GM12878 (cell line): Measurements from ENCODE around the gene LEMD2. TPM values are rescaled to one million over a fixed set of nuclear protein-coding genes. Genes with fewer than 3 reads are reported as not detected.

Experiments
- ATAC-seq: fragments of 200-7000 bp; cut with Tn5 transposase; 3 replicates; pipeline ENCODE4 v1.9.1; 2020; ENCODE audit warnings: mild to moderate bottlenecking, moderate library complexity
- BruUV-seq: library from RNA; stranded (reverse); fragments of 400-500 nt; replicated peaks from 2 replicates; lab custom pipeline; 2021; lab: Mats Ljungman, UMichigan
- CTCF ChIA-PET: fragments of 300-600 bp; sonication (Branson Sonifier 250); formaldehyde crosslinking; extraction: SDS; loops from one replicate; lab custom pipeline; 2021; ENCODE audit warnings: inconsistent platforms; lab: Yijun Ruan, JAX
- POLR2A ChIA-PET: fragments of 350-600 bp; formaldehyde crosslinking; extraction: SDS; loops from one replicate; lab custom pipeline; 2021; ENCODE audit warnings: inconsistent platforms; lab: Charles Lee
- RAD21 ChIA-PET: fragments of 300-600 bp; sonication (Branson Sonifier 250); formaldehyde crosslinking; loops from one replicate; lab custom pipeline; 2023; ENCODE audit warnings: antibody characterized with exemption; ENCODE audit not compliant: unreplicated experiment; lab: Charles Lee
- SMC1A ChIA-PET: fragments of 300-600 bp; sonication (Branson Sonifier 250); formaldehyde crosslinking; loops from one replicate; lab custom pipeline; 2023; ENCODE audit not compliant: unreplicated experiment, uncharacterized antibody; lab: Charles Lee
- DNase-seq: peaks from one replicate; pipeline ENCODE4 v3.0.0-alpha.2; 2011; ENCODE audit warnings: low read depth, low spot score
- FAIRE-seq: peaks from 3 replicates; lab custom pipeline; 2011; peaks lifted over from hg19 to GRCh38; lab: Jason Lieb, UNC
- H2AFZ ChIP-seq: 2 replicates; pipeline ENCODE4 v1.6.0; 2011; ENCODE audit warnings: low read depth, low read length, control low read depth; ENCODE audit not compliant: control insufficient read depth
- H3K27ac ChIP-seq: 2 replicates; pipeline ENCODE4 v1.5.1; 2011; ENCODE audit warnings: control low read depth; ENCODE audit not compliant: control insufficient read depth, insufficient read depth
- H3K27me3 ChIP-seq, 2 experiments: replicated peaks in 1 of 2; 2 replicates each; pipeline versions ENCODE4 v1.6.0 to v1.6.1; 2011; ENCODE audit warnings: low read length in 1 of 2; ENCODE audit not compliant: control insufficient read depth in 2 of 2, insufficient read depth in 2 of 2
- H3K36me3 ChIP-seq, 2 experiments: 2 replicates each; pipeline ENCODE4 v1.5.1; 2011; ENCODE audit warnings: low read length in 1 of 2; ENCODE audit not compliant: control insufficient read depth in 2 of 2, insufficient read depth in 2 of 2
- H3K4me1 ChIP-seq: 2 replicates; pipeline ENCODE4 v1.6.1; 2011; ENCODE audit warnings: mild to moderate bottlenecking, low read length, moderate library complexity, mixed read lengths; ENCODE audit not compliant: control insufficient read depth, insufficient read depth
- H3K4me2 ChIP-seq: 2 replicates; pipeline ENCODE4 v1.6.0; 2011; ENCODE audit warnings: control low read depth; ENCODE audit not compliant: control insufficient read depth, insufficient read depth
- H3K4me3 ChIP-seq: fragments of 200-600 bp; sonication (generic); 2 replicates; pipeline ENCODE4 v1.5.1; 2016
- H3K79me2 ChIP-seq: 2 replicates; pipeline ENCODE4 v1.6.0; 2011; ENCODE audit warnings: low read length; ENCODE audit not compliant: control insufficient read depth, insufficient read depth
- H3K9ac ChIP-seq: 2 replicates; pipeline ENCODE4 v1.8.0; 2011; ENCODE audit warnings: low read length, control low read depth, mixed read lengths; ENCODE audit not compliant: control insufficient read depth, insufficient read depth
- H3K9me3 ChIP-seq: replicated peaks from 3 replicates; pipeline ENCODE4 v1.5.1; 2011; ENCODE audit warnings: mild to moderate bottlenecking, low read length; ENCODE audit not compliant: control insufficient read depth, insufficient read depth
- H4K20me1 ChIP-seq: 2 replicates; pipeline ENCODE4 v1.6.0; 2011; ENCODE audit not compliant: control insufficient read depth, insufficient read depth
- CHD2 ChIP-seq: IDR thresholded peaks from 2 replicates; pipeline ENCODE4 v1.6.1; 2011; ENCODE audit warnings: low read depth, low read length, improper control_type of control experiment, borderline replicate concordance
- CREM ChIP-seq: IDR thresholded peaks from 2 replicates; pipeline ENCODE4 v1.6.1; 2014; ENCODE audit warnings: antibody characterized with exemption, low read depth
- IKZF1 ChIP-seq: fragments of 450-650 bp; conservative IDR thresholded peaks from 2 replicates; pipeline ENCODE4 v1.6.1; 2017; ENCODE audit warnings: antibody characterized with exemption, mild to moderate bottlenecking
- IRF5 ChIP-seq: fragments of 450-650 bp; IDR thresholded peaks from 2 replicates; pipeline ENCODE4 v1.6.1; 2017; ENCODE audit warnings: borderline replicate concordance
- NR2F1 ChIP-seq: fragments of 450-650 bp; conservative IDR thresholded peaks from 2 replicates; pipeline ENCODE4 v1.6.1; 2017; ENCODE audit warnings: mild to moderate bottlenecking
- PKNOX1 ChIP-seq: fragments of 450-650 bp; IDR thresholded peaks from 2 replicates; pipeline ENCODE4 v1.6.1; 2016; ENCODE audit warnings: mild to moderate bottlenecking
- RELA ChIP-seq: fragments of 450-650 bp; IDR thresholded peaks from 2 replicates; pipeline ENCODE4 v1.8.0; 2014; ENCODE audit warnings: borderline replicate concordance; ENCODE audit not compliant: partially characterized antibody
- USF2 ChIP-seq: IDR thresholded peaks from 2 replicates; pipeline ENCODE4 v1.6.1; 2011; ENCODE audit warnings: low read depth, low read length, improper control_type of control experiment, borderline replicate concordance
- ZSCAN29 ChIP-seq: fragments of 450-650 bp; IDR thresholded peaks from 2 replicates; pipeline ENCODE4 v1.6.1; 2017; ENCODE audit warnings: mild to moderate bottlenecking, moderate library complexity
- ZZZ3 ChIP-seq: IDR thresholded peaks from 2 replicates; pipeline ENCODE4 v1.6.1; 2011; ENCODE audit warnings: low read depth; ENCODE audit not compliant: control insufficient read depth, insufficient read length
- WGBS: methylation state at CpG from one replicate; pipeline ENCODE4 v1.1.6; 2016; ENCODE audit warnings: low lambda C conversion rate; ENCODE audit not compliant: insufficient replicate concordance, insufficient coverage; ENCODE audit errors: missing lambda C conversion rate; 5-methylcytosine and 5-hydroxymethylcytosine counted together
- in situ Hi-C: fragments of 300-500 bp; cut with MboI; formaldehyde crosslinking; loops from 9 replicates; pipeline ENCODE4 v1.14.3; 2018; ENCODE audit warnings: mixed read lengths
- intact Hi-C: fragments of 100-400 bp; cut with micrococcal nuclease; formaldehyde crosslinking; loops from one replicate; pipeline ENCODE4 v1.14.2; 2022; ENCODE audit not compliant: unreplicated experiment
- polyA plus RNA-seq, 11 experiments: library from polyadenylated mRNA; depleted of rRNA in 4 of 11; unstranded in 6 of 11; stranded (reverse) in 5 of 11; fragments of >200 nt; fragmentation: Nextera tagmentation in 4 of 11; fragmentation: Illumina TruSeq in 1 of 11; extraction: Ambion mirVana in 4 of 11; extraction: Trizol in 1 of 11; gene quantifications; 1 replicate in 1 of 11; 2 replicates in 10 of 11; pipeline versions ENCODE4 v1.2.1 to v1.2.3, GENCODE V29; 2011 to 2016; ENCODE audit warnings: inconsistent platforms in 2 of 11, missing spikeins in 2 of 11, low read depth in 1 of 11
- total RNA-seq, 4 experiments: library from RNA; depleted of rRNA in 3 of 4; stranded (reverse); fragments of >200 nt in 3 of 4; fragmentation: Illumina TruSeq in 1 of 4; extraction: Trizol in 1 of 4; gene quantifications; 2 replicates each; pipeline versions ENCODE4 v1.2.1 to v1.2.3, GENCODE V29; 2013 to 2021
- TF ChIP-seq, protein P1 (sequence below): fragments of 150-350 bp; IDR thresholded peaks from 2 replicates; pipeline ENCODE4 v1.6.1; 2016; ENCODE audit warnings: low read depth, low read length
- TF ChIP-seq, protein P2 (sequence below): fragments of 450-650 bp; formaldehyde crosslinking; IDR thresholded peaks from 2 replicates; pipeline ENCODE4 v1.4.0; 2020; ENCODE audit warnings: mild to moderate bottlenecking, moderate library complexity

The LEMD2 gene
- total and polyA plus RNA-seq, 10 of the 15 experiments (the other 5 are each of a cell fraction or from before 2014, with no cell fraction given), result 0.45 to 47.1 (median 22.8) TPM

DNA sequence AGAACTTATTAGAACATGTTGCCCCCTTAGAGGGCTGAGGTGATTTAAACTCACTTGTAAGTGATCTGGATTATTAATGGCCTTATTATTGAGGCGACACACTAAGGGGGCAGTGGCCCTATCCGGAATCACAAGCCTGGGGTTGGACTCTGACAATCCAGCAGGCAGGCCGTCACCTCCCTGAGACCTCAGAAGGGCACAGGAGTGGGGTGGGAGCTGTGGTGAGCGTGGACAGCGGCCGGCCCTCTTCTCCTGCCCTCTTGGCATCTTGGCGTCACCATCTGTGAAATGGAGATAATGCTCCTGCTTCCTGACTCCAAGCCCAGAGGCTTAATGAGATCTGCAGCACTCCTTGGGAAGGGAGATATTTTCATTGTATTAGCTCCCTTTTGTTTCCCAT lies 61.8 kb downstream of the LEMD2 start:
- no peak for FAIRE-seq
- ATAC-seq, result no peak
- no peaks in the 10 kb centered on the region for H3K36me3 ChIP-seq
- ChIA-PET CTCF (no interaction called here), SMC1A (no interaction called here), RAD21 (no interaction called here), POLR2A (no interaction called here)
- in situ Hi-C loops, result no loop called here
- intact Hi-C loops, result no loop called here
- no peaks in the 10 kb centered on the region for H3K9me3 ChIP-seq
- no peaks in the 10 kb centered on the region for H3K4me1 ChIP-seq
- BruUV-seq, result no TSS peak
- H3K27me3 ChIP-seq, result peaks cover 4 to 15% of the 10 kb centered on the region in 2 experiments; a peak in 2 of 4 replicates
- no peaks in the 10 kb centered on the region; the same call in 1 of the 2 replicates for H4K20me1 ChIP-seq
- no peak overlapping the region for H3K9ac ChIP-seq
- H3K4me2 ChIP-seq, result no peak overlapping the region
- DNase-seq, result no peak
- H2AFZ ChIP-seq, result no peak overlapping the region
- no peaks in the 10 kb centered on the region for H3K79me2 ChIP-seq
- no peak overlapping the region for H3K27ac ChIP-seq
- WGBS, result 61% methylated on average over 7 of the region's 7 CpGs
- H3K4me3 ChIP-seq, result no peak overlapping the region
- TF ChIP-seq ZZZ3 (no peak), PKNOX1 (no peak), IKZF1 (no peak), RELA (no peak), IRF5 (no peak), NR2F1 (no peak), CREM (no peak), ZSCAN29 (no peak), USF2 (no peak), CHD2 (no peak)
- TF ChIP-seq, protein P1, sequence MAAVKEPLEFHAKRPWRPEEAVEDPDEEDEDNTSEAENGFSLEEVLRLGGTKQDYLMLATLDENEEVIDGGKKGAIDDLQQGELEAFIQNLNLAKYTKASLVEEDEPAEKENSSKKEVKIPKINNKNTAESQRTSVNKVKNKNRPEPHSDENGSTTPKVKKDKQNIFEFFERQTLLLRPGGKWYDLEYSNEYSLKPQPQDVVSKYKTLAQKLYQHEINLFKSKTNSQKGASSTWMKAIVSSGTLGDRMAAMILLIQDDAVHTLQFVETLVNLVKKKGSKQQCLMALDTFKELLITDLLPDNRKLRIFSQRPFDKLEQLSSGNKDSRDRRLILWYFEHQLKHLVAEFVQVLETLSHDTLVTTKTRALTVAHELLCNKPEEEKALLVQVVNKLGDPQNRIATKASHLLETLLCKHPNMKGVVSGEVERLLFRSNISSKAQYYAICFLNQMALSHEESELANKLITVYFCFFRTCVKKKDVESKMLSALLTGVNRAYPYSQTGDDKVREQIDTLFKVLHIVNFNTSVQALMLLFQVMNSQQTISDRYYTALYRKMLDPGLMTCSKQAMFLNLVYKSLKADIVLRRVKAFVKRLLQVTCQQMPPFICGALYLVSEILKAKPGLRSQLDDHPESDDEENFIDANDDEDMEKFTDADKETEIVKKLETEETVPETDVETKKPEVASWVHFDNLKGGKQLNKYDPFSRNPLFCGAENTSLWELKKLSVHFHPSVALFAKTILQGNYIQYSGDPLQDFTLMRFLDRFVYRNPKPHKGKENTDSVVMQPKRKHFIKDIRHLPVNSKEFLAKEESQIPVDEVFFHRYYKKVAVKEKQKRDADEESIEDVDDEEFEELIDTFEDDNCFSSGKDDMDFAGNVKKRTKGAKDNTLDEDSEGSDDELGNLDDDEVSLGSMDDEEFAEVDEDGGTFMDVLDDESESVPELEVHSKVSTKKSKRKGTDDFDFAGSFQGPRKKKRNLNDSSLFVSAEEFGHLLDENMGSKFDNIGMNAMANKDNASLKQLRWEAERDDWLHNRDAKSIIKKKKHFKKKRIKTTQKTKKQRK, result no peak
- TF ChIP-seq, protein P2, sequence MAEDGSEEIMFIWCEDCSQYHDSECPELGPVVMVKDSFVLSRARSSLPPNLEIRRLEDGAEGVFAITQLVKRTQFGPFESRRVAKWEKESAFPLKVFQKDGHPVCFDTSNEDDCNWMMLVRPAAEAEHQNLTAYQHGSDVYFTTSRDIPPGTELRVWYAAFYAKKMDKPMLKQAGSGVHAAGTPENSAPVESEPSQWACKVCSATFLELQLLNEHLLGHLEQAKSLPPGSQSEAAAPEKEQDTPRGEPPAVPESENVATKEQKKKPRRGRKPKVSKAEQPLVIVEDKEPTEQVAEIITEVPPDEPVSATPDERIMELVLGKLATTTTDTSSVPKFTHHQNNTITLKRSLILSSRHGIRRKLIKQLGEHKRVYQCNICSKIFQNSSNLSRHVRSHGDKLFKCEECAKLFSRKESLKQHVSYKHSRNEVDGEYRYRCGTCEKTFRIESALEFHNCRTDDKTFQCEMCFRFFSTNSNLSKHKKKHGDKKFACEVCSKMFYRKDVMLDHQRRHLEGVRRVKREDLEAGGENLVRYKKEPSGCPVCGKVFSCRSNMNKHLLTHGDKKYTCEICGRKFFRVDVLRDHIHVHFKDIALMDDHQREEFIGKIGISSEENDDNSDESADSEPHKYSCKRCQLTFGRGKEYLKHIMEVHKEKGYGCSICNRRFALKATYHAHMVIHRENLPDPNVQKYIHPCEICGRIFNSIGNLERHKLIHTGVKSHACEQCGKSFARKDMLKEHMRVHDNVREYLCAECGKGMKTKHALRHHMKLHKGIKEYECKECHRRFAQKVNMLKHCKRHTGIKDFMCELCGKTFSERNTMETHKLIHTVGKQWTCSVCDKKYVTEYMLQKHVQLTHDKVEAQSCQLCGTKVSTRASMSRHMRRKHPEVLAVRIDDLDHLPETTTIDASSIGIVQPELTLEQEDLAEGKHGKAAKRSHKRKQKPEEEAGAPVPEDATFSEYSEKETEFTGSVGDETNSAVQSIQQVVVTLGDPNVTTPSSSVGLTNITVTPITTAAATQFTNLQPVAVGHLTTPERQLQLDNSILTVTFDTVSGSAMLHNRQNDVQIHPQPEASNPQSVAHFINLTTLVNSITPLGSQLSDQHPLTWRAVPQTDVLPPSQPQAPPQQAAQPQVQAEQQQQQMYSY, result no peak
